ENCODE results near the gene COL11A1. TPM values are rescaled to one million over a fixed set of nuclear protein-coding genes. Genes with fewer than 3 reads are reported as not detected.
A peak's percentile ranks its signal among the peaks of the same experiment; 100 is the strongest.

The COL11A1 gene
- total RNA-seq, 4 donors from 2014 or later, result 0.26 to 0.53 TPM; not detected in 2

DNA sequence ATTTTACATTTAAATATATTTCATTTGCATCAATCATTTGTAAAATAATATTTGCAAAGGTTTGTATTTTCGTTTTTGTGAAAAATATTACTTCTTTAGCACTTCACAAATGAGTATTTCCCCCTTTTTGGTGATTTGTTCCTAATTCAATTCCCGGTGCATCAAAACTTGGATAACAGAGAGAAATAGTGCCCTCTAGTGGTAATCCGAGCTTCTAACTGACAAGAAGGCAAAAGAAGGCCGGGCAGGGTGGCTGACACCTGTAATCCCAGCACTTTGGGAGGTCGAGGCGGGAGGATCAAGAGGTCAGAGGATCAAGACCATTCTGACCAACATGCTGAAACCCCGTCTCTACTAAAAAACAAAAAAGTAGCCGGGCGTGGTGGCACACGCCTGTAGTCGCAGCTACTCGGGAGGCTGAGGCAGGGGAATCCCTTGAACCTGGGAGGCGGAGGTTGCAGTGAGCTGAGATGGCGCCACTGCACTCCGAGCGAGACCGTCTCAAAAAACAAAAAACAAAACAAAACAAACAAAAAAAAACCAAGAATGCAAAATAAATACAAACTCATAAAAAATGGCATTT is 137.7 kb downstream of the COL11A1 start:
- Histone ChIP-seq H3K27ac (no peak overlapping the region), H3K4me3 (no peak overlapping the region), H3K4me1 (no peaks in the 10 kb centered on the region), H3K27me3 (no peaks in the 10 kb centered on the region), H3K9me3 (no peaks in the 10 kb centered on the region), H3K36me3 (no peaks in the 10 kb centered on the region)
- intact Hi-C loops (cut with DNase I; ENCODE audit: low total_unique reads), result no loop called here
- ATAC-seq, result no peak
- DNase-seq, result no peak
- in situ Hi-C loops (cut with MboI; ENCODE audit: low sequenced_read_pairs in 4 of 4), result no loop called here
- TF ChIP-seq POLR2A (IDR thresholded peaks at IDR 0.05) (no peak), CTCF (IDR thresholded peaks at IDR 0.05 in 4 of 5, conservative IDR thresholded peaks at IDR 0.05 in 1 of 5) (peak in 1 of 5 experiments; percentile 12)

DNA sequence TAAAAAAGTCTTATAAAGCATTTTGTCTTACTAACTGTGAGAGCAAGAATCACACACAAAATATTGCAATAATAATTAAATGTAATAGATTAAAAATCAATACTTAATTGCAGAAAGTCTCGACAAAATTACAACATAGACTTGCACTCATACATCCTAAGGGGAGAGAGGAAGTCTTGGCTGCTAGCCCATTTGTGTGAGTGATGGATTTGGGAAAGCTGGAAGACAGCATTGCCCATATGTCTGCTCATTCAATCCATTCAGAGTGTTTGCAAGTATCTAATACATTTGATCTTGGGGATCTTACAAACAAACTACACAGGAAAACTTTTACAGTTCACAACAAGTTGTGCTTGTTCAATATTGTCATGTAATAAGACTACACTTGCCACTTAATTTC is 140.5 kb downstream of the COL11A1 start:
- H3K27ac ChIP-seq, result no peak overlapping the region
- no peaks in the 10 kb centered on the region for H3K9me3 ChIP-seq
- no peaks in the 10 kb centered on the region for H3K27me3 ChIP-seq
- TF ChIP-seq CTCF (IDR thresholded peaks at IDR 0.05 in 4 of 5, conservative IDR thresholded peaks at IDR 0.05 in 1 of 5) (no peak), POLR2A (IDR thresholded peaks at IDR 0.05) (no peak)
- no peaks in the 10 kb centered on the region for H3K4me1 ChIP-seq
- DNase-seq, result no peak
- in situ Hi-C loops (cut with MboI; ENCODE audit: low sequenced_read_pairs in 4 of 4), result no loop called here
- intact Hi-C loops (cut with DNase I; ENCODE audit: low total_unique reads), result no loop called here
- H3K4me3 ChIP-seq, result no peak overlapping the region
- no peaks in the 10 kb centered on the region for H3K36me3 ChIP-seq
- no peak for ATAC-seq

- in situ Hi-C loops (cut with MboI; ENCODE audit: low sequenced_read_pairs in 4 of 4) (no loop called here), intact Hi-C loops (cut with DNase I; ENCODE audit: low total_unique reads) (no loop called here)
- Histone ChIP-seq H3K4me3 (no peak overlapping the region), H3K27me3 (no peaks in the 10 kb centered on the region), H3K4me1 (no peaks in the 10 kb centered on the region), H3K36me3 (no peaks in the 10 kb centered on the region), H3K27ac (no peak overlapping the region), H3K9me3 (no peaks in the 10 kb centered on the region)
- TF ChIP-seq CTCF (IDR thresholded peaks at IDR 0.05 in 4 of 5, conservative IDR thresholded peaks at IDR 0.05 in 1 of 5) (no peak), POLR2A (IDR thresholded peaks at IDR 0.05) (no peak)
- no peak for ATAC-seq
- no peak for DNase-seq
Measured at GRCh38 chr1:102961549-102961948, 146.8 kb downstream of the COL11A1 start.

- no peak for TF ChIP-seq POLR2A (IDR thresholded peaks at IDR 0.05)
- in situ Hi-C loops (cut with MboI; ENCODE audit: low sequenced_read_pairs in 4 of 4) (no loop called here), intact Hi-C loops (cut with DNase I; ENCODE audit: low total_unique reads) (no loop called here)
- no peaks in the 10 kb centered on the region for H3K4me1 ChIP-seq
- DNase-seq (no peak), ATAC-seq (no peak)
- H3K9me3 ChIP-seq, result no peaks in the 10 kb centered on the region
- no peak overlapping the region for H3K27ac ChIP-seq
- no peaks in the 10 kb centered on the region for H3K27me3 ChIP-seq
- no peaks in the 10 kb centered on the region for H3K36me3 ChIP-seq
- H3K4me3 ChIP-seq, result no peak overlapping the region
Measured at GRCh38 chr1:102954576-102954975, 153.7 kb downstream of the COL11A1 start.

DNA sequence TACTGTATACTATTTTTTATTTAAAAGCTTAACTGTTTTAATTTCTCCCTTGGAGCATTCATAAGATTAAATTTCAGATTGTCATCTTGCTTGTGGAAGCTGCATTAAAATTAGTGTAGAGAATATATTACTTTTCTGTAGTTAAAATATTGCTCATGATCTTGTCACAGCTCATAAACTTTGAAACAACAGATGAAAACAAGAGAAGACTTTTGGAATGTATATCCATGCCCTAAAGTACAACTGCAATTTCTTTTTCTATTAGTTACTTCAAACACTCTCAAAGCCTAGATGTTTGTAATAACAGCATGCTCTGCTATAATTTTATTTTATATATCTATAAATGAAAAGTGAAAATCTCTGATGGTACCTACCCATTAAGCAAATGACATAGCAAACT is 155.9 kb downstream of the COL11A1 start:
- Histone ChIP-seq H3K4me3 (no peak overlapping the region), H3K9me3 (no peaks in the 10 kb centered on the region), H3K27me3 (no peaks in the 10 kb centered on the region), H3K36me3 (no peaks in the 10 kb centered on the region), H3K4me1 (no peaks in the 10 kb centered on the region), H3K27ac (no peak overlapping the region)
- ATAC-seq, result no peak
- intact Hi-C loops (cut with DNase I; ENCODE audit: low total_unique reads) (no loop called here), in situ Hi-C loops (cut with MboI; ENCODE audit: low sequenced_read_pairs in 4 of 4) (no loop called here)
- DNase-seq, result no peak
- TF ChIP-seq POLR2A (IDR thresholded peaks at IDR 0.05) (no peak), CTCF (IDR thresholded peaks at IDR 0.05 in 4 of 5, conservative IDR thresholded peaks at IDR 0.05 in 1 of 5) (no peak)

All from gastrocnemius medialis (tissue), 4 donors.